ENCODE measurements around the gene CIAO2A. TPM values are rescaled to one million over a fixed set of nuclear protein-coding genes. Genes with fewer than 3 reads are reported as not detected.

The CIAO2A gene
- total and polyA plus RNA-seq, 5 experiments from 2014 or later = 27.5 to 84.8 (median 54.8) TPM

DNA sequence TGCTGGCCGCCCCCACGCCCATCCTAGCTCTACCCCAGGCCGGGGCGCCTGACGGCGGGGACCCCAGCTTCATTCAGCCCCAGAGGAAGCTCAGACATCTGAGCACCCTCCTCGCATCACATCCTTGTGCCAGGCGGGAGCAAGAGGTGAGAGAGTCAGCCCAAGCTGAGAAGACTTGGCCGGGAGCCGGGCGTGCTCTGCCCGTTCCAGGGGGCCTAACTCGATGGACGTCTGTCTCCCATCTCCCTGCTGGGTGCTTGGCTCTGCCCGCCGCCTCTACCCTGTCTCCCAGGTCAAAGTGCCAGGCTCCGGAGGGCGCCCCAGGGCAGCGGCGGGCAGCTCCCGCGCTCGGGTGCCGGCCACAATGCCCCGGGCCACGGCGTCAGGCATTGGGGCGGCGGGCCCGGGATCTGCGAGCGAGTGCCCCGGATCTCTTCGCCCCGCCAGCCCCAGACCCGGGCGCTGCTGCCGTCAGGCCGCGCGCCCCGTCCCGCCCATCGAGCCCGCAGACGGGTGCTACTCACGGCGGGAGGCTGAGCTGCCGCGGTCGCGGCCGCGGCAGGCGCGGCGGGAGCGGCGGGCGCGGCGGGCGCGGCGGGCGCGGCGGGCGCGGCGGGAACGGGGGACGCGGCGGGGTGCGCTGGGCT is 47.7 kb downstream of the CIAO2A start:
- DNase-seq (peak in 3 of 10 donors; percentile 11 to 30 (median 26)), ATAC-seq (peak; percentile 58 to 68)
- Mint-ChIP-seq H3K27me3 (peaks cover 4 to 21% (median 18%) of the 10 kb centered on the region in 5 donors), H3K27ac (peak overlapping the region in 5 of 10 donors; percentile 31 to 81 (median 54)), H3K4me3 (peak overlapping the region; percentile 43 to 83 (median 74)), H3K9me3 (no peaks in the 10 kb centered on the region), H3K36me3 (no peaks in the 10 kb centered on the region), H3K4me1 (peaks cover 5 to 49% (median 9%) of the 10 kb centered on the region in 4 donors)
- POLR2A ChIA-PET = interaction anchor here (0.5 to 1.7 kb wide), 5 partner anchors 12 to 436 kb away, joined by 4 to 6 read pairs (median 5); no protein-coding TSS in a partner anchor

DNA sequence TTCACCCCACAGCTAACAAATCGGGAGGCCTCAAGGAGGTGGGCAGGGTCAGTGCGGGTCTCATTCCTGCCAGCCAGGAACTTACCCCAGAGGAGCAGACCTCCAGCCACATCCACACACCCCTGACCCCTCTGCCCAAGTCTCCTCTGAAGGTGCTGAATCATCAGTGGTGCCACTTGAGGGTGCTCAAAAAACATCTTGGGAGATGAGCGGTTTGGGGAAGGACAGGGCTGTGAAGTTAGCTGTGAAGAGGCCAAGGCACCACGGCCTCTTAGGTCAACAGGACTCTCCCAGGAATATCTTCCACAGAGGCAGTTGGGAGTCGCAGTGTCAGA is 48.6 kb downstream of the CIAO2A start:
- Mint-ChIP-seq H3K36me3 (no peaks in the 10 kb centered on the region), H3K9me3 (no peaks in the 10 kb centered on the region), H3K27ac (peak overlapping the region in 4 of 10 donors; percentile 14 to 73 (median 48)), H3K27me3 (peaks cover 4 to 21% (median 18%) of the 10 kb centered on the region in 5 donors), H3K4me3 (peak overlapping the region; percentile 51 to 83 (median 64)), H3K4me1 (peaks cover 5 to 47% (median 8%) of the 10 kb centered on the region in 4 donors)
- POLR2A ChIA-PET = interaction anchor here (0.6 to 1.5 kb wide), 2 partner anchors 34 to 60 kb away, joined by 4 to 6 read pairs; no protein-coding TSS in a partner anchor
- DNase-seq (no peak), ATAC-seq (no peak)

DNA sequence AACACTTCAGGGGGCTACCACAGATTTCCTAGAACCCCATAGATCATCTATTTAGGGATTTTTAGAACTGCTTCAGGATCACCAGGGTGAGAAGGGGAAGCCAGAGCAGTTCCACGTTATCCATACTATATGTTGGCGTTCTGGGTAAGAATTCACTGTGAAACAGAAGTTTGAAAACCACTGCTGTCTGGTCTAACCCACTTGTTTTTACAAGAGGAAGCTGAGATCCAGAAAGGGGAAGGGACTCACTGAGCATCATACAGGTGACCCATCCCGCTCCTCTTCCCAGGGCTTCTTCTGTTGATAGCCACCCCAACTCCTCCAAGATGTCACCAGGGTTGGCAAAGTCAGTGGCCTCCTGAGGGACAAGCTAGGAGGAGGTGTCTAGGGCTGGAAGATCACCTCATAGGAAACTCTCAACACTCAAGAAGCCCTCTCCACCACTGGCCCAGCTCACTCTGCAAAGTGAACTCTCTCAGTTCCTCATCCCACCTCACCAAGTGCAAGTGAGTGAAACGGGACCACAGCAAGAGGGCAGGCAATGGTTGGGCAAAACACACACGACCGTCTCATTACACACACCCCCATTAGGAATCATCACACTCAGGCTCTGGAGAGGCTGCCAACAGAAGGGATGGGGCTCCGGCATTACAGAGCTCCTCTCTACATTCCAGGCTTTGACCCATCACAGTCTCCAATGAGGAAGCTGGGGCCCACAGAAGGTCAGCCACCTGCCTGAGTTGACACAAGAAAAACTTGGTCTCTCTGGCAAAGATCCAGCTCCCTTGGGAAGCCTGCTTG is 49.1 kb downstream of the CIAO2A start:
- H3K4me3 Mint-ChIP-seq = peak overlapping the region in 8 of 10 donors; percentile 51 to 78 (median 60)
- no peak for ATAC-seq
- peaks cover 4 to 21% (median 18%) of the 10 kb centered on the region in 5 donors for H3K27me3 Mint-ChIP-seq
- no peaks in the 10 kb centered on the region for H3K9me3 Mint-ChIP-seq
- DNase-seq = no peak
- POLR2A ChIA-PET = interaction anchor here (0.6 to 1.5 kb wide), 3 partner anchors 34 to 61 kb away, joined by 3 to 6 read pairs (median 4); partner anchors contain the start of gene CIAO2A
- no peaks in the 10 kb centered on the region for H3K36me3 Mint-ChIP-seq
- H3K4me1 Mint-ChIP-seq = peaks cover 5 to 47% (median 8%) of the 10 kb centered on the region in 4 donors
- H3K27ac Mint-ChIP-seq = peak overlapping the region in 6 of 10 donors; percentile 2 to 73 (median 48)

DNA sequence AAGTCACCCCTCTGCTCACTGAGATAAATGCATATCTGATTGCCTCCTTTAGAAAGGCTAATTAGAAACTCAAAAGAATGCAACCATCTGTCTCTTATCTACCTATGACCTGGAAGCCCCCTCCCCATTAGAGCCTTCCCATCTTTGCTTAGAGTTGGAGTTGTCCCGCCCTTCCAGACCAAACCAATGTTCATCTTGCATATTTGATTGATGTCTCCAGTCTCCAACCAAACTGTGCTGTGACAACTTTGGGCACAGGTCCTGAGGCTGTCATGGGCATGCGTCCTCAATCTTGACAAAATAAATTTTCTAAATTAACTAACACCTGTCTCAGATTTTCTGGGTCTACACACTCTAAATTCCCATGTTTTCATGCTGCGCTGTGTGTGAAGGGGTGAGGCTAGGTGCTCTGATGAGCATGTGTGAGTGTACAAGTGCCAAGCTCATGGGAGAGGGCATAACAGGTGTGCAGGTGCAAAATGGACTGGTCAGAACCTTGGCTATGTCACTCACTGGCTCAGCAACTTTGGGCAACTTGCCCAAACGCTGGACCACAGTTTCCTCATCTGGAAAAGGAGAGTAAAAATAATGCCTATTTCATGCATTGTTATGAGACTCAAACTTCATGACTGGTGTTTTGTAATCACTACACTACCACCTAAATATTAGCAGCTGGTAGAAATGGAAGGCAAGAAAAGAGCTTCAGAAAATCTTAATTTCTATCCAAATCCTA is 54.6 kb downstream of the CIAO2A start:
- DNase-seq (no peak), ATAC-seq (no peak)
- no peaks in the 10 kb centered on the region for H3K36me3 Mint-ChIP-seq
- no peak overlapping the region for H3K4me3 Mint-ChIP-seq
- peak overlapping the region in 2 of 10 donors; percentile 35 to 50 for H3K27ac Mint-ChIP-seq
- no peaks in the 10 kb centered on the region for H3K27me3 Mint-ChIP-seq
- POLR2A ChIA-PET = no interaction called here
- peaks cover 0 to 2% (median 0%) of the 10 kb centered on the region in 4 donors for H3K4me1 Mint-ChIP-seq
- H3K9me3 Mint-ChIP-seq = no peaks in the 10 kb centered on the region

DNA sequence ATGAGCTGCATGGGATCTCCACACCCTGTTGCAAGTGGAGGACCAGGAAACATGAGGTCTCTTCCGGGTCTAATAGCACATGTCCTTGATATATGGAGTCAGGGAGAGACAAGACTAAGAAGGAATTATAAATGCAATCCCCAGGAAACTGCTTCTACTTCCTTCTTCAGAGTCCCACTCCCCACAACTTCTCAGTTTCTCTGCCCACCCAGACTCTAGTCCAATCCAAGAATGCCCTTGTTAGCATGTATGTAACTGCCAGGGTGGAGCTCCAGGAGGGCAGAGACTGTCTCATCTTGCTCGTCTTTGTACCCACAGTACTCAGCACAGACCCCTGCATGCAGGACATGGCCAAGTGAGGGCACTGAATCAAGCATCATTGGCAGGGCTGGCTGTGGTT is 55.7 kb downstream of the CIAO2A start:
- POLR2A ChIA-PET = no interaction called here
- H3K9me3 Mint-ChIP-seq = no peaks in the 10 kb centered on the region
- no peak overlapping the region for H3K4me3 Mint-ChIP-seq
- ATAC-seq (no peak), DNase-seq (no peak)
- no peak overlapping the region for H3K27ac Mint-ChIP-seq
- H3K4me1 Mint-ChIP-seq = no peaks in the 10 kb centered on the region
- no peaks in the 10 kb centered on the region for H3K27me3 Mint-ChIP-seq
- no peaks in the 10 kb centered on the region for H3K36me3 Mint-ChIP-seq

DNA sequence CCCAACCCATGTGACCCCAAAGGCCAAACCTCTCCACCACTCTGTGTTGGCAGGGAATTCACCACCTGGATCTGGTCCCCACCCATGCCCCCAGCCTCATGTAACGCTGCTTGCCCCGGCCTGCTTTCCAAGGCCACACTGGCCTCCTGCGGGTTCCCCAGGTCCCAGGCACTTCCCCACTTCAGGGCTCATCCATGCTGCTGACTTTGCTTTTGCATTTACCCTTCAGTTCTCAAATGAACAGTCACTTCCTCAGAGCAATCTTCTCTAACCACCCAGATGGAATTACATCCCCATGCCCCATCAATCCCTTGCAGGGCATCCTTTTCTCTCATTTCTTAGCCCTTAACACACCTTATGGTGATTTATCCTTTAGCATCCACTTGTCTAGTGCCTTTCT is 56.5 kb downstream of the CIAO2A start:
- ATAC-seq (no peak), DNase-seq (no peak)
- no peaks in the 10 kb centered on the region for H3K36me3 Mint-ChIP-seq
- H3K9me3 Mint-ChIP-seq = no peaks in the 10 kb centered on the region
- H3K27ac Mint-ChIP-seq = peak overlapping the region in 2 of 10 donors; percentile 18 to 72
- H3K4me3 Mint-ChIP-seq = no peak overlapping the region
- H3K27me3 Mint-ChIP-seq = no peaks in the 10 kb centered on the region
- POLR2A ChIA-PET = interaction anchor here (1.4 kb wide), 1 partner anchor 10 kb away, joined by 3 read pairs; no protein-coding TSS in a partner anchor
- H3K4me1 Mint-ChIP-seq = peaks cover 4 to 6% (median 5%) of the 10 kb centered on the region in 4 donors

DNA sequence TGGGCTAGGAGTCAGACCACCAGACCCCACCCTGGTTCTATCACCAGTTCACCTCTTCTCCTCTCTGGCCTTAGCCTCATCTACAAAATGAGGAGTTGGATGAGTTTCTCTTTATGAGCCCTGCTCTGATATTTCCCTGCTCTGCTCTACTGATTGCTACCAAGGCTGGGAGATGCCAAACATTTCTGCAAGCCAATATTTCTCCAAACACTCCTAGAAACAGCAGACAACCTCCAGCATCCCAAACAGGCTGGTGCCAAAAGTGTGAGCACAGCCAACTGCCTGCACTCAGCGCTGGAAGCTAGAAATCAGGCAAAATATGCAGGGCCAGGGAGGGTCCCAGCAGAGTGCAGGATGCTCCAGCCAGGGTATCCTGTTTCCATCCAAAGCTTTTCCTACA is 58.1 kb downstream of the CIAO2A start:
- Mint-ChIP-seq H3K4me3 (no peak overlapping the region), H3K36me3 (no peaks in the 10 kb centered on the region), H3K27ac (peak overlapping the region in 1 of 10 donors; percentile 6), H3K27me3 (no peaks in the 10 kb centered on the region), H3K9me3 (no peaks in the 10 kb centered on the region), H3K4me1 (peaks cover 7 to 16% (median 14%) of the 10 kb centered on the region in 4 donors)
- ATAC-seq (no peak), DNase-seq (no peak)
- POLR2A ChIA-PET = interaction anchor here (0.6 kb wide), 1 partner anchor 332 kb away, joined by 5 read pairs; no protein-coding TSS in a partner anchor

DNA sequence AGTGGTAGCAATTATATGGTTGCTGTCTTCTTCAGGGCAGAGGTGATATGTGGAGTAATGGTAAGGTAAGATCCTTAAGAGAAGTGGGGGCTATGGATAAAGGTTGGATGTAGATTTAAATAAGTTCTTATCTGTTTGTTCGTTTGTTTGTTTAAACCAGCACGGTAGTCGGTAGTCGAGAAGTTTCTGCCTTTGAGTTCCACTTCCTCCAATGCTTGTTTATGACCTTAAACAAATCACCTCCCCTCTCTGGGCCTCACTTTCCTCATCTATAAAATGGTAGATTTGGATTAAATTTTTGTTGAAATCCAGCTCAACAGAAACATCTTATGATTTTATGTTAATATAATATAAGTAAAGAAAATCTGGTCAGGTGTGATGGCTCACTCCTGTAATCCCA is 59.1 kb downstream of the CIAO2A start:
- POLR2A ChIA-PET = no interaction called here
- Mint-ChIP-seq H3K36me3 (no peaks in the 10 kb centered on the region), H3K27ac (no peak overlapping the region), H3K27me3 (no peaks in the 10 kb centered on the region), H3K4me3 (no peak overlapping the region), H3K9me3 (no peaks in the 10 kb centered on the region), H3K4me1 (peaks cover 7 to 26% (median 20%) of the 10 kb centered on the region in 4 donors)
- DNase-seq = no peak
- no peak for ATAC-seq

DNA sequence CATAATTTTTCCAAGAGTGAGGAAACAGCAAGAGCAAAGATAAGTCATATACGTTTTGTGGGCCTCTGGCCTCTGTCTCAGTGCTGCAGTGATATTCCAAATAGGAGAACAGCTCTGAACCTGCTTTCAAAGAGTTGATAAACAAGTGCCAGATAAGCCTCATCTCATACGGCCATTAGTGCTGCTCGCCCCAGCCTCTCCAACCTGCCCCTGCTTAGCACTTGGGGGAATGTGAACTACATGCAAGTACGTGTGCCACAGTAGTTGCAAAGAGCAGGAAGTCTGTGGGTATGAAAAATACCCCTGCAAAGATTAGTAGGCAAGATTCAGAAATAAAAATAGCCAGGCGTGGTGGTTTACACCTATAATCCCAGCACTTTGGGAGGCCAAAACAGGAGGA is 61.3 kb downstream of the CIAO2A start:
- Mint-ChIP-seq H3K27ac (peak overlapping the region in 9 of 10 donors; percentile 3 to 81 (median 37)), H3K9me3 (no peaks in the 10 kb centered on the region), H3K4me3 (peak overlapping the region in 6 of 10 donors; percentile 8 to 37 (median 23))

DNA sequence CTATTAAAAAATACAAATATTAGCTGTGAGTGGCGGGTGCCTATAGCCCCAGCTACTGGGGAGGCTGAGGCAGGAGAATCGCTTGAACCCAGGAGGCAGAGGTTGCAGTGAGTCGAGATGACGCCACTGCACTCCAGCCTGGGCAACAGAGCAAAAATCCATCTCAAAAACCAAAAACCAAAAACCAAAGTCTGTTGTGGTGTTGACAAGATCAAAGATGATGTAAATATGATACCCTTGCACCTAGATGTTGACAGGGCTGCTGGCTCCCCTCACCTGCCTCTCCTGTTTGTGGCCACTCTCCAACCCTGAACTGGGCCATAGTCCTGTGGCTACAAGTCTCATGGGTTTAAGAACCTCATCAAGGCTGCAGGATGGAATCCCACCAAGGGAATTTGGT is 63.5 kb downstream of the CIAO2A start:
- DNase-seq (no peak), ATAC-seq (no peak)
- peaks cover 10 to 34% (median 25%) of the 10 kb centered on the region in 4 donors for H3K4me1 Mint-ChIP-seq
- POLR2A ChIA-PET = interaction anchor here (0.6 kb wide), 1 partner anchor 314 kb away, joined by 4 read pairs; no protein-coding TSS in a partner anchor
- H3K27ac Mint-ChIP-seq = peak overlapping the region in 5 of 10 donors; percentile 29 to 85 (median 52)
- H3K27me3 Mint-ChIP-seq = no peaks in the 10 kb centered on the region
- no peaks in the 10 kb centered on the region for H3K9me3 Mint-ChIP-seq
- H3K4me3 Mint-ChIP-seq = peak overlapping the region in 1 of 10 donors; percentile 20
- H3K36me3 Mint-ChIP-seq = no peaks in the 10 kb centered on the region

More for the DNA sequence above, 61.3 kb downstream of the CIAO2A start:
- ATAC-seq = peak; percentile 57 to 82
- peak in 2 of 10 donors; percentile 19 to 30 for DNase-seq
- Mint-ChIP-seq H3K36me3 (no peaks in the 10 kb centered on the region), H3K27me3 (no peaks in the 10 kb centered on the region), H3K4me1 (peaks cover 10 to 34% (median 25%) of the 10 kb centered on the region in 4 donors)
- POLR2A ChIA-PET = no interaction called here

DNA sequence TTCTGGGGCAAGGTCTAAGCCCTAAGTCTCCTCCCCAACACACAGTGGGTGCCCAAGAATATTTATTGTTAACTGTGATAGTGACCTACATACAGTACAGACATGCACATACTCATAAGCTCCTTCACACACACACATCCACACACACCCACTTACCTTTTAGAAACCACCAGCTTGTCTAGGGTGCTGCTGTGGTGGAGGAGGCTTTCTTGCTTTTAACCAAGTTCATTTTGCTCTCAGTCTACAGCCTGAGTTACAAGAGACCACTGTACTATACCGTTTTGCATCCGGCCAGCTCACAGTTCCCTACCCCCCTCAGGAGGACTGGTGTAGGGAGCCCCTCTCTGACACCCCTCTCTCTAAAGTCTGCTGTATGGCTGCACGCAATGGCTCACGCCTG is 64.0 kb downstream of the CIAO2A start:
- Mint-ChIP-seq H3K27ac (peak overlapping the region in 8 of 10 donors; percentile 2 to 85 (median 61)), H3K36me3 (no peaks in the 10 kb centered on the region), H3K27me3 (no peaks in the 10 kb centered on the region), H3K4me3 (peak overlapping the region in 3 of 10 donors; percentile 22 to 61 (median 33)), H3K9me3 (no peaks in the 10 kb centered on the region), H3K4me1 (peaks cover 10 to 34% (median 25%) of the 10 kb centered on the region in 4 donors)
- POLR2A ChIA-PET = interaction anchor here (0.6 kb wide), 1 partner anchor 17 kb away, joined by 4 read pairs; the partner anchor contains the start of gene DAPK2
- peak; percentile 50 to 75 for ATAC-seq
- peak in 1 of 10 donors; percentile 18 for DNase-seq

DNA sequence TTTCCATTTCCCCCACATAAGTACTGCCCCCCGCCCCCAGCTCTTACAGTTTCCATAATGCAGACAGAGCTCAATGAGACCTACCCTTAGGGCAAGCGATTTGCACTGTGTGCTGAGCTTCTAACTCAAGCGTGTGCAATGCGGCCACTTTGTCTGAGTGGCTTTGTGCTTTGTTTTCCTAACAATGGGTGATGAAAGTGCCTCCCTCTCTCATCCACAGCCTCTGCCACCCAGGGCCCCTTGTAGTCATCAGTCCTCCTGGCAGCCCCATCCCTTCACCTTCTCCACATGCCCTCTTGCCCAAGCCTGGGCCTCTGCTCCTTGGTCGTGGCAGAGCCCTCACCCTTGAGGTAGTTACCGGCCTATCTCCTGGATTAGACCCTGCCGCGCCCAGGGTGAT is 64.5 kb downstream of the CIAO2A start:
- peaks cover 10 to 34% (median 25%) of the 10 kb centered on the region in 4 donors for H3K4me1 Mint-ChIP-seq
- POLR2A ChIA-PET = interaction anchor here (0.6 kb wide), 1 partner anchor 17 kb away, joined by 4 read pairs; the partner anchor contains the start of gene DAPK2
- DNase-seq (no peak), ATAC-seq (no peak)
- peak overlapping the region in 6 of 10 donors; percentile 2 to 85 (median 61) for H3K27ac Mint-ChIP-seq
- no peaks in the 10 kb centered on the region for H3K9me3 Mint-ChIP-seq
- H3K27me3 Mint-ChIP-seq = no peaks in the 10 kb centered on the region
- no peak overlapping the region for H3K4me3 Mint-ChIP-seq
- H3K36me3 Mint-ChIP-seq = no peaks in the 10 kb centered on the region
